ENCODE measurements around the gene MRPL44.

The MRPL44 gene

GRCh38 chr2:223979730-223980396 lies 22.6 kb downstream of the MRPL44 start:
- Histone ChIP-seq H4K12ac (ENCODE audit: low read depth, low read length) (no peak overlapping the region), H2AFZ (ENCODE audit: insufficient read depth, low read length, poor library complexity) (no peak overlapping the region), H3K4me1 (ENCODE audit: control insufficient read depth in 1 of 2, insufficient read depth in 2 of 2, low read length in 2 of 2) (peaks cover 0 to 3% of the 10 kb centered on the region in 2 experiments), H3K27ac (ENCODE audit: low read depth, low read length) (no peak overlapping the region), H3K79me2 (ENCODE audit: control insufficient read depth, insufficient read depth, low read length, poor library complexity) (no peaks in the 10 kb centered on the region), H3K27me3 (ENCODE audit: insufficient read depth, low read length) (no peaks in the 10 kb centered on the region), H4K8ac (ENCODE audit: low read depth, low read length) (no peak overlapping the region), H3K9ac (ENCODE audit: low read length) (no peak overlapping the region), H3K4me3 (ENCODE audit: low read depth, low read length) (no peak overlapping the region), H3K23ac (ENCODE audit: low read length) (no peak overlapping the region), H3K4me2 (ENCODE audit: low read length) (no peak overlapping the region), H3K18ac (ENCODE audit: low read length) (no peak overlapping the region), H3K79me1 (ENCODE audit: low read length) (no peaks in the 10 kb centered on the region), H2BK12ac (ENCODE audit: low read length) (no peak overlapping the region), H3K9me3 (ENCODE audit: insufficient read depth, low read depth, low read length) (no peaks in the 10 kb centered on the region), H3K4ac (ENCODE audit: low read depth, low read length) (no peak overlapping the region), H3K36me3 (ENCODE audit: control insufficient read depth in 1 of 2, insufficient read depth in 2 of 2, low read length in 2 of 2) (peaks cover 6 to 10% of the 10 kb centered on the region in 2 experiments), H3K14ac (ENCODE audit: low read length) (no peak overlapping the region), H2BK5ac (ENCODE audit: low read depth, low read length, poor library complexity) (no peak overlapping the region), H2BK120ac (ENCODE audit: insufficient read depth, low read length, poor library complexity) (no peak overlapping the region), H2AK5ac (ENCODE audit: low read length) (no peak overlapping the region), H4K91ac (ENCODE audit: low read depth, low read length) (no peak overlapping the region)
- no peak for DNase-seq
- WGBS (ENCODE audit: extremely low coverage, insufficient coverage, insufficient read length): no CpG with 5 or more reads among the region's 2 CpGs

DNA sequence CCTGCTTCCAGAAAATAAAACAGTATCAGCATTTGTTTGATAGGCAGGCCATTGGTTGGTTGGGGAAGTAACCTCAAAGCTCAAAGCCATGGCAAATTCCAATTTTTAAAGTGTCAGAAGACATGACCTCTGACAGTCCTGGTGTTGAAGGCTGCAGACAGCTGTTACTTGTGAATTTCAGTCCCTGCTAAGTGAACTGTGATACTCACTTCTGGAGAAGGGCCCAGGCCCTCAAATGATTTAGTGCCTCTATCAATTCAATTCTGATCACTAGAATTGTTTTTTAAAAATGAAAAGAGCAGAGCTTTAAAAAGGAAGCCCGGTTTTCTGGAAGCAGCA lies 23.1 kb downstream of the MRPL44 start:
- no peaks in the 10 kb centered on the region for H3K79me2 ChIP-seq (ENCODE audit: control insufficient read depth, insufficient read depth, low read length, poor library complexity)
- no peak overlapping the region for H3K23ac ChIP-seq (ENCODE audit: low read length)
- H3K4ac ChIP-seq (ENCODE audit: low read depth, low read length): no peak overlapping the region
- H3K27me3 ChIP-seq (ENCODE audit: insufficient read depth, low read length): no peaks in the 10 kb centered on the region
- no peak overlapping the region for H3K14ac ChIP-seq (ENCODE audit: low read length)
- no peak overlapping the region for H2AFZ ChIP-seq (ENCODE audit: insufficient read depth, low read length, poor library complexity)
- H3K36me3 ChIP-seq (ENCODE audit: control insufficient read depth in 1 of 2, insufficient read depth in 2 of 2, low read length in 2 of 2): peaks cover 6 to 11% of the 10 kb centered on the region in 2 experiments
- H3K4me2 ChIP-seq (ENCODE audit: low read length): no peak overlapping the region
- H4K12ac ChIP-seq (ENCODE audit: low read depth, low read length): no peak overlapping the region
- H2BK12ac ChIP-seq (ENCODE audit: low read length): no peak overlapping the region
- H3K9me3 ChIP-seq (ENCODE audit: insufficient read depth, low read depth, low read length): no peaks in the 10 kb centered on the region
- no peaks in the 10 kb centered on the region for H3K79me1 ChIP-seq (ENCODE audit: low read length)
- H2BK5ac ChIP-seq (ENCODE audit: low read depth, low read length, poor library complexity): no peak overlapping the region
- H4K91ac ChIP-seq (ENCODE audit: low read depth, low read length): no peak overlapping the region
- H3K4me1 ChIP-seq (ENCODE audit: control insufficient read depth in 1 of 2, insufficient read depth in 2 of 2, low read length in 2 of 2): peaks cover 0 to 3% of the 10 kb centered on the region in 2 experiments
- WGBS (ENCODE audit: extremely low coverage, insufficient coverage, insufficient read length): no CpG with 5 or more reads among the region's 1 CpG
- H3K27ac ChIP-seq (ENCODE audit: low read depth, low read length): no peak overlapping the region
- H3K9ac ChIP-seq (ENCODE audit: low read length): no peak overlapping the region
- H3K4me3 ChIP-seq (ENCODE audit: low read depth, low read length): no peak overlapping the region
- H3K18ac ChIP-seq (ENCODE audit: low read length): no peak overlapping the region
- no peak for DNase-seq
- H2BK120ac ChIP-seq (ENCODE audit: insufficient read depth, low read length, poor library complexity): no peak overlapping the region
- no peak overlapping the region for H4K8ac ChIP-seq (ENCODE audit: low read depth, low read length)
- H2AK5ac ChIP-seq (ENCODE audit: low read length): no peak overlapping the region

DNA sequence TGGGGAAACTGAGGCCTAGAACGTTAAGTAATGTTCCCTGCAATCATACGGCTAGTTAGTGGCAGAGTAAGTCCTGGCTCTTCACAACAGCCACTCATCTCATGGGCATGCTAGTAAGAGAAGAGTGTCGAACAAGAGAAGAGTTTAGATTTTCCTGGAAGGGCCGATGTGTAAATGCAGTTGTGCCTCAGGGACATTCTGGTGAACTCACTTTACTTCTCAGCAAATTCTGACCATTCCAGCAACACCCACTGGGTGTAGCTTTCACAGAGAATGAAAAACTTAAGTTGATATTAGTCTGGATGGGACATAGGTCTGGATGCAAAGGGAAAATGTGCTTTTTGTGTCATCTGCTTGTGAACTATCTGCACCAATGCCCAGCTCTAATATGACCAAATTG lies 23.5 kb downstream of the MRPL44 start:
- Histone ChIP-seq H3K14ac (ENCODE audit: low read length) (no peak overlapping the region), H3K27me3 (ENCODE audit: insufficient read depth, low read length) (no peaks in the 10 kb centered on the region), H2BK5ac (ENCODE audit: low read depth, low read length, poor library complexity) (no peak overlapping the region), H3K18ac (ENCODE audit: low read length) (no peak overlapping the region), H4K8ac (ENCODE audit: low read depth, low read length) (no peak overlapping the region), H3K36me3 (ENCODE audit: control insufficient read depth in 1 of 2, insufficient read depth in 2 of 2, low read length in 2 of 2) (peaks cover 6 to 13% of the 10 kb centered on the region in 2 experiments), H3K4ac (ENCODE audit: low read depth, low read length) (no peak overlapping the region), H3K4me2 (ENCODE audit: low read length) (no peak overlapping the region), H2AK5ac (ENCODE audit: low read length) (no peak overlapping the region), H3K27ac (ENCODE audit: low read depth, low read length) (no peak overlapping the region), H4K91ac (ENCODE audit: low read depth, low read length) (no peak overlapping the region), H2AFZ (ENCODE audit: insufficient read depth, low read length, poor library complexity) (no peak overlapping the region), H2BK12ac (ENCODE audit: low read length) (no peak overlapping the region), H2BK120ac (ENCODE audit: insufficient read depth, low read length, poor library complexity) (no peak overlapping the region), H3K9me3 (ENCODE audit: insufficient read depth, low read depth, low read length) (no peaks in the 10 kb centered on the region), H3K79me1 (ENCODE audit: low read length) (no peaks in the 10 kb centered on the region), H3K4me3 (ENCODE audit: low read depth, low read length) (no peak overlapping the region), H3K79me2 (ENCODE audit: control insufficient read depth, insufficient read depth, low read length, poor library complexity) (no peaks in the 10 kb centered on the region), H4K12ac (ENCODE audit: low read depth, low read length) (no peak overlapping the region), H3K9ac (ENCODE audit: low read length) (no peak overlapping the region), H3K4me1 (ENCODE audit: control insufficient read depth in 1 of 2, insufficient read depth in 2 of 2, low read length in 2 of 2) (peaks cover 0 to 3% of the 10 kb centered on the region in 2 experiments), H3K23ac (ENCODE audit: low read length) (no peak overlapping the region)
- WGBS (ENCODE audit: extremely low coverage, insufficient coverage, insufficient read length): no CpG with 5 or more reads among the region's 4 CpGs
- peak; percentile 21 to 55 for DNase-seq

GRCh38 chr2:223981241-223981640 lies 24.0 kb downstream of the MRPL44 start:
- H3K27me3 ChIP-seq (ENCODE audit: insufficient read depth, low read length): no peaks in the 10 kb centered on the region
- no peak overlapping the region for H3K18ac ChIP-seq (ENCODE audit: low read length)
- no peaks in the 10 kb centered on the region for H3K79me2 ChIP-seq (ENCODE audit: control insufficient read depth, insufficient read depth, low read length, poor library complexity)
- H4K12ac ChIP-seq (ENCODE audit: low read depth, low read length): no peak overlapping the region
- H2BK12ac ChIP-seq (ENCODE audit: low read length): no peak overlapping the region
- H3K14ac ChIP-seq (ENCODE audit: low read length): no peak overlapping the region
- H3K27ac ChIP-seq (ENCODE audit: low read depth, low read length): no peak overlapping the region
- no peak overlapping the region for H2BK120ac ChIP-seq (ENCODE audit: insufficient read depth, low read length, poor library complexity)
- H3K79me1 ChIP-seq (ENCODE audit: low read length): no peaks in the 10 kb centered on the region
- no peak overlapping the region for H2BK5ac ChIP-seq (ENCODE audit: low read depth, low read length, poor library complexity)
- no peak overlapping the region for H3K4ac ChIP-seq (ENCODE audit: low read depth, low read length)
- no peak overlapping the region for H2AFZ ChIP-seq (ENCODE audit: insufficient read depth, low read length, poor library complexity)
- H2AK5ac ChIP-seq (ENCODE audit: low read length): no peak overlapping the region
- H4K91ac ChIP-seq (ENCODE audit: low read depth, low read length): no peak overlapping the region
- peaks cover 6 to 13% of the 10 kb centered on the region in 2 experiments for H3K36me3 ChIP-seq (ENCODE audit: control insufficient read depth in 1 of 2, insufficient read depth in 2 of 2, low read length in 2 of 2)
- no peak overlapping the region for H3K4me2 ChIP-seq (ENCODE audit: low read length)
- H3K23ac ChIP-seq (ENCODE audit: low read length): no peak overlapping the region
- no peak overlapping the region for H3K9ac ChIP-seq (ENCODE audit: low read length)
- no CpG with 5 or more reads among the region's 1 CpG for WGBS (ENCODE audit: extremely low coverage, insufficient coverage, insufficient read length)
- peaks cover 0 to 3% of the 10 kb centered on the region in 2 experiments for H3K4me1 ChIP-seq (ENCODE audit: control insufficient read depth in 1 of 2, insufficient read depth in 2 of 2, low read length in 2 of 2)
- H4K8ac ChIP-seq (ENCODE audit: low read depth, low read length): no peak overlapping the region
- H3K9me3 ChIP-seq (ENCODE audit: insufficient read depth, low read depth, low read length): no peaks in the 10 kb centered on the region
- no peak overlapping the region for H3K4me3 ChIP-seq (ENCODE audit: low read depth, low read length)
- DNase-seq: no peak
